ENCODE results near the gene KRTAP5-9.
"Not testable (repeated sequence)": the region's sequence is repeated elsewhere in the genome, so short reads cannot be mapped to it uniquely, and the experiment has no call there.

Gene KRTAP5-9

GRCh38 chr11:71527576-71528210, 20.5 kb upstream of the KRTAP5-9 start:
- Histone ChIP-seq H3K9me3 (ENCODE audit: low read depth, low read length) (no peaks in the 10 kb centered on the region), H3K9ac (ENCODE audit: insufficient read length) (no peak overlapping the region), H3K36me3 (ENCODE audit: insufficient read depth, low read length) (no peaks in the 10 kb centered on the region), H3K27ac (no peak overlapping the region), H3K4me3 (no peak overlapping the region)
- no peak for DNase-seq (ENCODE audit: low read depth, low spot score)
- TF ChIP-seq EZH2 (IDR thresholded peaks at IDR 0.05) (no peak), FOXP2 (optimal IDR thresholded peaks at IDR 0.05; ENCODE audit: control extremely low read depth, extremely low read length, insufficient read depth) (no peak), POLR2AphosphoS5 (IDR thresholded peaks at IDR 0.05; ENCODE audit: borderline replicate concordance, low read depth, low read length) (no peak)

GRCh38 chr11:71530602-71531001, 17.6 kb upstream of the KRTAP5-9 start:
- Histone ChIP-seq H3K4me3 (no peak overlapping the region), H3K9ac (ENCODE audit: insufficient read length) (no peak overlapping the region), H3K27ac (no peak overlapping the region), H3K9me3 (ENCODE audit: low read depth, low read length) (no peaks in the 10 kb centered on the region), H3K36me3 (ENCODE audit: insufficient read depth, low read length) (no peaks in the 10 kb centered on the region)
- DNase-seq (ENCODE audit: low read depth, low spot score) = no peak
- no peak for TF ChIP-seq EZH2 (IDR thresholded peaks at IDR 0.05)
- TF ChIP-seq POLR2AphosphoS5 (IDR thresholded peaks at IDR 0.05; ENCODE audit: borderline replicate concordance, low read depth, low read length) = no peak
- TF ChIP-seq FOXP2 (optimal IDR thresholded peaks at IDR 0.05; ENCODE audit: control extremely low read depth, extremely low read length, insufficient read depth) = no peak

GRCh38 chr11:71532036-71532610, 16.1 kb upstream of the KRTAP5-9 start:
- H3K9ac ChIP-seq (ENCODE audit: insufficient read length) = no peak overlapping the region
- no peaks in the 10 kb centered on the region for H3K36me3 ChIP-seq (ENCODE audit: insufficient read depth, low read length)
- no peak overlapping the region for H3K27ac ChIP-seq
- TF ChIP-seq EZH2 (IDR thresholded peaks at IDR 0.05) (no peak), FOXP2 (optimal IDR thresholded peaks at IDR 0.05; ENCODE audit: control extremely low read depth, extremely low read length, insufficient read depth) (no peak)
- DNase-seq (ENCODE audit: low read depth, low spot score) = no peak
- no peak overlapping the region for H3K4me3 ChIP-seq
- H3K9me3 ChIP-seq (ENCODE audit: low read depth, low read length) = no peaks in the 10 kb centered on the region

GRCh38 chr11:71534711-71535608, 13.3 kb upstream of the KRTAP5-9 start:
- H3K36me3 ChIP-seq (ENCODE audit: insufficient read depth, low read length); H3K9me3 ChIP-seq (ENCODE audit: low read depth, low read length); H3K27ac ChIP-seq; H3K9ac ChIP-seq (ENCODE audit: insufficient read length); DNase-seq (ENCODE audit: low read depth, low spot score); H3K4me3 ChIP-seq: not testable (repeated sequence)

- TF ChIP-seq EZH2 (IDR thresholded peaks at IDR 0.05) (no peak), FOXP2 (optimal IDR thresholded peaks at IDR 0.05; ENCODE audit: control extremely low read depth, extremely low read length, insufficient read depth) (no peak), POLR2AphosphoS5 (IDR thresholded peaks at IDR 0.05; ENCODE audit: borderline replicate concordance, low read depth, low read length) (no peak)
- H3K27ac ChIP-seq = no peak overlapping the region
- no peak overlapping the region for H3K9ac ChIP-seq (ENCODE audit: insufficient read length)
- no peak for DNase-seq (ENCODE audit: low read depth, low spot score)
- H3K9me3 ChIP-seq (ENCODE audit: low read depth, low read length) = no peaks in the 10 kb centered on the region
- no peak overlapping the region for H3K4me3 ChIP-seq
- H3K36me3 ChIP-seq (ENCODE audit: insufficient read depth, low read length) = no peaks in the 10 kb centered on the region
Observed at GRCh38 chr11:71535825-71536224, 12.4 kb upstream of the KRTAP5-9 start.

- no peak for DNase-seq (ENCODE audit: low read depth, low spot score)
- TF ChIP-seq EZH2 (IDR thresholded peaks at IDR 0.05) (no peak), FOXP2 (optimal IDR thresholded peaks at IDR 0.05; ENCODE audit: control extremely low read depth, extremely low read length, insufficient read depth) (no peak)
- H3K9ac ChIP-seq (ENCODE audit: insufficient read length) = no peak overlapping the region
- H3K36me3 ChIP-seq (ENCODE audit: insufficient read depth, low read length) = no peaks in the 10 kb centered on the region
- H3K4me3 ChIP-seq = no peak overlapping the region
- no peak overlapping the region for H3K27ac ChIP-seq
- H3K9me3 ChIP-seq (ENCODE audit: low read depth, low read length) = no peaks in the 10 kb centered on the region
Observed at GRCh38 chr11:71537537-71537936, 10.7 kb upstream of the KRTAP5-9 start.

- H3K36me3 ChIP-seq (ENCODE audit: insufficient read depth, low read length); H3K9ac ChIP-seq (ENCODE audit: insufficient read length); H3K27ac ChIP-seq; H3K9me3 ChIP-seq (ENCODE audit: low read depth, low read length); H3K4me3 ChIP-seq; DNase-seq (ENCODE audit: low read depth, low spot score): not testable (repeated sequence)
Observed at GRCh38 chr11:71537977-71538665, 10.1 kb upstream of the KRTAP5-9 start, which contains the start of gene KRTAP5-8. KRTAP5-8 (plus strand) TSS chr11:71538025; CDS start chr11:71538056, 31 bp downstream.

- DNase-seq (ENCODE audit: low read depth, low spot score) = no peak
- Histone ChIP-seq H3K9ac (ENCODE audit: insufficient read length) (no peak overlapping the region), H3K27ac (no peak overlapping the region), H3K9me3 (ENCODE audit: low read depth, low read length) (no peaks in the 10 kb centered on the region), H3K4me3 (no peak overlapping the region), H3K36me3 (ENCODE audit: insufficient read depth, low read length) (no peaks in the 10 kb centered on the region)
- TF ChIP-seq FOXP2 (optimal IDR thresholded peaks at IDR 0.05; ENCODE audit: control extremely low read depth, extremely low read length, insufficient read depth) = no peak
- TF ChIP-seq EZH2 (IDR thresholded peaks at IDR 0.05) = no peak
Observed at GRCh38 chr11:71538666-71538990, 9.6 kb upstream of the KRTAP5-9 start.

All from SK-N-MC (cell line).